Measurements from ENCODE around the gene ITPA. TPM values are rescaled to one million over a fixed set of nuclear protein-coding genes. Genes with fewer than 3 reads are reported as not detected.

ITPA gene
- total RNA-seq, 1 donor from 2014 or later, result 40.9 TPM

- no peak overlapping the region for H3K4me3 ChIP-seq
- no peak for DNase-seq
- TF ChIP-seq, protein P1, sequence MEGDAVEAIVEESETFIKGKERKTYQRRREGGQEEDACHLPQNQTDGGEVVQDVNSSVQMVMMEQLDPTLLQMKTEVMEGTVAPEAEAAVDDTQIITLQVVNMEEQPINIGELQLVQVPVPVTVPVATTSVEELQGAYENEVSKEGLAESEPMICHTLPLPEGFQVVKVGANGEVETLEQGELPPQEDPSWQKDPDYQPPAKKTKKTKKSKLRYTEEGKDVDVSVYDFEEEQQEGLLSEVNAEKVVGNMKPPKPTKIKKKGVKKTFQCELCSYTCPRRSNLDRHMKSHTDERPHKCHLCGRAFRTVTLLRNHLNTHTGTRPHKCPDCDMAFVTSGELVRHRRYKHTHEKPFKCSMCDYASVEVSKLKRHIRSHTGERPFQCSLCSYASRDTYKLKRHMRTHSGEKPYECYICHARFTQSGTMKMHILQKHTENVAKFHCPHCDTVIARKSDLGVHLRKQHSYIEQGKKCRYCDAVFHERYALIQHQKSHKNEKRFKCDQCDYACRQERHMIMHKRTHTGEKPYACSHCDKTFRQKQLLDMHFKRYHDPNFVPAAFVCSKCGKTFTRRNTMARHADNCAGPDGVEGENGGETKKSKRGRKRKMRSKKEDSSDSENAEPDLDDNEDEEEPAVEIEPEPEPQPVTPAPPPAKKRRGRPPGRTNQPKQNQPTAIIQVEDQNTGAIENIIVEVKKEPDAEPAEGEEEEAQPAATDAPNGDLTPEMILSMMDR (IDR thresholded peaks at IDR 0.05), result no peak
These were observed 21.8 kb downstream of the ITPA start for GRCh38 chr20:3231116-3231515.

DNA sequence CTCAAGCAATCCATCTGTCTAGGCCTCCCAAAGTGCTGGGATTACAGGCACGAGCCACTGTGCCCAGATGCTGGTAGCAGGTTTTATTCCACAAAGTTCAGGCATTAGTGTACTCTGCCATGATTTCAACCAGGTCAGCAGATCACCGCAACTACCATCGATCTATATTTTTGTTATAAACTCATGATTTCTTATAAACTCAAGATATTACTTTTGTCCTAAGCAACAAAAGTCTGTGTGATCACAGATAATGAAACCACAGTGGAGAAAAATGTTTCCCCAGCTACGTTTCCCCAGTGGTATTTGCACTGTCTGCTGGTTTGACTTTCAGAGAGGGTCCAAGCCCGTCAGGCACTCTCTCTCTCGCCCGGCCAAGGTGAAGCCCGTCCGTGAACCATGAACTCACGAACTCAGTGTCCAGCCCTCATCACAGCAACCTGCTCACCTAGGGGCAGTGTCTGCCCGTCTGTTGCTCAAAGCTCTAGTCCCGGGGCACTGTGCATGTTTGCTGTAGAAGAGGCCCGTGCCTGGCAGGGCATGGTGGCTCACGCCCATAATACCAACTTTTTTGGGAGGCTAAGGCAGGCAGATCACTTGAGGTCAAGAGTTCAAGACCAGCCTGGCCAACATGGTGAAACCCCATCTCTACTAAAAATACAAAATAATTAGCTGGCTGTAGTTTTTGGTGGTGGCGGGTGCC is 22.7 kb downstream of the ITPA start:
- intact Hi-C loops (cut with DNase I), result no loop called here
- Histone ChIP-seq H3K9me3 (no peaks in the 10 kb centered on the region), H3K36me3 (no peaks in the 10 kb centered on the region), H3K27me3 (ENCODE audit: low read depth) (peaks cover 13% of the 10 kb centered on the region), H3K27ac (no peak overlapping the region), H3K4me1 (no peaks in the 10 kb centered on the region), H3K4me3 (no peak overlapping the region)
- DNase-seq, result no peak
- no peak for ATAC-seq
- TF ChIP-seq, protein P1 (IDR thresholded peaks at IDR 0.05), result no peak

More at GRCh38 chr20:3231116-3231515, 21.8 kb downstream of the ITPA start:
- H3K4me1 ChIP-seq, result no peaks in the 10 kb centered on the region
- ATAC-seq, result no peak
- no peaks in the 10 kb centered on the region for H3K9me3 ChIP-seq
- H3K27me3 ChIP-seq (ENCODE audit: low read depth), result peaks cover 5% of the 10 kb centered on the region
- no peak overlapping the region for H3K27ac ChIP-seq
- H3K36me3 ChIP-seq, result no peaks in the 10 kb centered on the region
- intact Hi-C loops (cut with DNase I), result no loop called here

GRCh38 chr20:3233131-3233990 is 24.1 kb downstream of the ITPA start:
- H3K9me3 ChIP-seq, result no peaks in the 10 kb centered on the region
- H3K4me3 ChIP-seq, result no peak overlapping the region
- no peak overlapping the region for H3K27ac ChIP-seq
- intact Hi-C loops (cut with DNase I), result no loop called here
- H3K27me3 ChIP-seq (ENCODE audit: low read depth), result peaks cover 26% of the 10 kb centered on the region
- ATAC-seq, result no peak
- no peaks in the 10 kb centered on the region for H3K36me3 ChIP-seq
- H3K4me1 ChIP-seq, result peaks cover 6% of the 10 kb centered on the region
- DNase-seq, result no peak
- TF ChIP-seq, protein P1 (IDR thresholded peaks at IDR 0.05), result no peak

DNA sequence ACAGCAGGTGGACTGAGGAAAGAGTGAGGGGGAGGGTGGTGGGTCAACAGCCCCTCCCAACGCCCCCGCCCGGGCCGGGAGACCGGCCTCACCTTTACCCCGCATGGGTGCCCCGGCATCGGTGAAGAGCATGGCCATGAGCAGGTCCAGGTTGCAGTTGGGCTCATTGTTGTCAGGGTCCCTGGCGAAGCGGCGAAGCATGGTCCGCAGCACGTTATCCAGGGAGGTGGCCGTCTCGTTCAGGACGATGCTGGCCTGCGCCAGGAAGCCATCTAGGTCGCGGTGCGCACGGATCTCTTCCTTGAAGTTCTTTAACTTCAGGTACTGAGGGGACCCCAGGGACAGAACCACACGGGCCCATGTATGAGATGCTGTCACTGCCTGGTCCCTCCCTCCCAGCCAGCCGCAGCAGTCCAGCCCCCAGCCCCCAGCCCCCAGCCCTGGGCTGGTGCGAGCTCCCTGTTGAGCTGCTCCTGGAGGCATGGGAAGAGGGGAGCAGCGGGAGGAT is 24.7 kb downstream of the ITPA start:
- DNase-seq, result no peak
- Histone ChIP-seq H3K4me3 (no peak overlapping the region), H3K36me3 (no peaks in the 10 kb centered on the region), H3K27ac (no peak overlapping the region), H3K27me3 (ENCODE audit: low read depth) (peaks cover 30% of the 10 kb centered on the region), H3K4me1 (peaks cover 9% of the 10 kb centered on the region), H3K9me3 (no peaks in the 10 kb centered on the region)
- no peak for ATAC-seq
- TF ChIP-seq, protein P1 (IDR thresholded peaks at IDR 0.05), result no peak
- intact Hi-C loops (cut with DNase I), result no loop called here

GRCh38 chr20:3235666-3236324 is 26.5 kb downstream of the ITPA start:
- H3K27me3 ChIP-seq (ENCODE audit: low read depth), result peaks cover 47% of the 10 kb centered on the region
- TF ChIP-seq, protein P1 (IDR thresholded peaks at IDR 0.05), result no peak
- ATAC-seq, result no peak

More at GRCh38 chr20:3235666-3236324, 26.5 kb downstream of the ITPA start:
- Histone ChIP-seq H3K27ac (no peak overlapping the region), H3K4me3 (no peak overlapping the region), H3K36me3 (no peaks in the 10 kb centered on the region), H3K4me1 (peaks cover 15% of the 10 kb centered on the region), H3K9me3 (no peaks in the 10 kb centered on the region)
- DNase-seq, result no peak
- intact Hi-C loops (cut with DNase I), result no loop called here
